GM19455 (cell line): ENCODE measurements around the gene TM4SF18.
"Not testable (repeated sequence)": the region's sequence is repeated elsewhere in the genome, so short reads cannot be mapped to it uniquely, and the experiment has no call there.

Experiments used
- ATAC-seq: cut with Tn5 transposase; IDR thresholded peaks from one replicate; pipeline ENCODE4 v1.9.1; 2021; ENCODE audit not compliant: unreplicated experiment

Gene TM4SF18

DNA sequence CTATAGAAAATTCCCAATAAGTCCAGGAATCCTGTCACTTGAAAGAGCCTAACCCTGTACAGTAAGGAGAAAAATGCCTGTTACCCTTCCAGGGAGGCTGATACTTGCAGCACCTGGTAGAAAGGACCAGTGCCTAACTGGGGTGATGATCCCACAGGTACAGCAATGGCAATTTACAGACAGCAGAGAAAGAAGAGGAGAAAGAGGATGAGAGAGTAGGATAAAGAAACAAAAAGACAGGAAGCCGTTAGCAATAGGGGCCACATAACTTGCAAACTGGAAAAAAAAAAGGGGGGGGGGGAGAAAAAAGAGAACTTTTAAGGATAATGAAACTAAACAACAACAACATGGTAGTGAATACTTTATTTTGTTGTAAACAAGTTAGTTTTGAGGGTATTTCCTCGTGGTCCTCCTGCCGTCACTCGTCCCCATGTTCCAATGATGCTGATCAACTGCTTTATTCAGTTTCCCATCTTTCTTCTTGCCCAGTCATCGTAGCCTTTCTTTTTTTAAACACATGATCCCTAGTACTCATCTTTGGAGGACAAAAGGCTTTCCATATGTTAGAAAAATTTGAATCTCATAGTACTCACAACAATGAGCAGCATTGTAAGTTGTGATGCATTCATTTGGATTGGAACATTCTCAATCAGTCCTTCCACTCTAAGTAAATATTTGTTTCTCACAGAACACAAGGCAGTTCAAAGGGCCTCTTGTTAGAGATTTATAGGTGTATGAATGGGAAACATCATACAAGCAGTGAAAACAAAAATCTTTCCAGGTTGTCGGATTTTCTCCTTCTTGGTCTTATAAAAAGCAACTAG lies 35.5 kb upstream of the TM4SF18 start:
- ATAC-seq, result no peak

GRCh38 chr3:149368201-149368673 lies 34.8 kb upstream of the TM4SF18 start:
- ATAC-seq, result no peak

DNA sequence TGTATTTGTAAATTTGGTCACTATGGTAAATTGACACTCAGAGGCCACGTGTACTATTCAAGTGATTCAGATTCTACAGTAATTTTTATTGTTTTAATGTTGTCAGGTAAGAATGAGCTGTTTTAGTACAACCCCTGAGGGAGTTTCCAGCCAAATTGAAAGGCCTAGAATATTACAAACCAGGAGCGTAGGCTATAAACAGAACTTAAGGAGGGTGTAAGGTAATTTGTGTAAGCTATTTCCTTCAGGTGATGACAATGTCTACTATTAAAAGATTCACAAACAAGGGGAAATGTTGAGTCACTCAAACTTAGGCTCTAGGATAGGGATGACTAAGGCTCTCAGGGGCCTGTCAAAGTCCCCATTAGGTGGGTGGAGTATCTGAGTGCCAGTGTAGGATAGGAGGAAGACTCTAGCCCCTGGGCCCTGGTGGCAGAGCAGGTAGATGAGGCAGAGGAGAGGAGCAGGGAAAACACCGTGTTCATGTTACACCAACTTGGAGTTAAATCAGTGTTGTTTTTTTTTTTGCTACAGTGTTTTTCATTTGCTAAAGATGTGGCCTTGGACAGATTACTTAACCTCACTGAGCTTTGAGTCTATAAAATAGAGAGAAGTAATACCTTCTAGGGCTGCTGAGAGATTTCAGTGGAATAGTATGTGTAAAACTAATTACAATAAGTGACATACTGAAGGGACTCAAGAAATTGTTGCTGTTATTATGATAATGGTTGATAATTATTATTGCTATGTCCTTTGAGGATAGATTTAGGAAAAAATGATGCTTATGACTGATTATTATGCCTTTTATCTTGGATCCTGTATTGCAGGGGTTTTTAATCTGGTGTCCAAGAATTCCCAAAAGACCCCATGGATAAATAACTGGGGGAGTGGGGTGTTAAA lies 33.8 kb upstream of the TM4SF18 start:
- ATAC-seq, result no peak

DNA sequence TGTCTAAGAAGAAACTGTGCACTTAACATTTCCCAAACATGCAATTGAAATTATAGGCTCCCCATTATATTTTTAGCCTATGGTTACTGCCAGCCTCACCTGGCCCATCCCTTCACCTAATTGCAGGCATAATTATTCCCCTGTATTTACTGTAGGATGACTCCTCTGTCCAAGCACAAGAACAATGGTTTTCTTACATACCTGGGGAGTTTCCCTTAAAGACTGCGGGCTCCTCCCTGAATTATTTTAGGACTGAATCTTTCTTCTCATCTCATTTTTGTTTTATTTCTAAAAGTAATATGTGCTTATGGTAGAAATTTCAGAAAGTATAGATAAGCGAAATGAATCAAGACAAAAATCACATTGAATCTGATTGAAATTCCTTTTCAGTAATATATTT lies 32.6 kb upstream of the TM4SF18 start:
- no peak for ATAC-seq

GRCh38 chr3:149364624-149365023 lies 31.2 kb upstream of the TM4SF18 start:
- no peak for ATAC-seq

- no peak for ATAC-seq
Observed at GRCh38 chr3:149363053-149363452, 29.6 kb upstream of the TM4SF18 start.

DNA sequence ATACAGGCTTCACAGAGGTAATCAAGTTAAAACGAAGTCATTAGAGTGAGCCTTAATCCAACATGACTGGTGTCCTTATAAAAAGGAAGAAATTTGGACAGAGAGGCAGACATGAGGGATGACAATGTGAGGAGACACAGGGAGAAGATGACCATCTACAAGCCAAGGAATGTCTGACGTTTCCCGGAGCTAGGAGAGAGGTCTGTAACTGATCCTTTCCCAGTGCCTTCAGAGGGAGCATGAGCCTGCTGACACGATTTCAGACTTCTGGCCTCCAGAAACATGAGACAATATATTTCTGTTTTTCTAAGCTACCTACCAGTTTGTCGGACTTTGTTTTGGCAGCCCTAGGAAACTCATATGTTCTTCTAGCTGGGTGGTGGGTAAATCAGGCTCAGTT lies 28.9 kb upstream of the TM4SF18 start:
- no peak for ATAC-seq

GRCh38 chr3:149356630-149357029 lies 23.2 kb upstream of the TM4SF18 start:
- ATAC-seq, result no peak

DNA sequence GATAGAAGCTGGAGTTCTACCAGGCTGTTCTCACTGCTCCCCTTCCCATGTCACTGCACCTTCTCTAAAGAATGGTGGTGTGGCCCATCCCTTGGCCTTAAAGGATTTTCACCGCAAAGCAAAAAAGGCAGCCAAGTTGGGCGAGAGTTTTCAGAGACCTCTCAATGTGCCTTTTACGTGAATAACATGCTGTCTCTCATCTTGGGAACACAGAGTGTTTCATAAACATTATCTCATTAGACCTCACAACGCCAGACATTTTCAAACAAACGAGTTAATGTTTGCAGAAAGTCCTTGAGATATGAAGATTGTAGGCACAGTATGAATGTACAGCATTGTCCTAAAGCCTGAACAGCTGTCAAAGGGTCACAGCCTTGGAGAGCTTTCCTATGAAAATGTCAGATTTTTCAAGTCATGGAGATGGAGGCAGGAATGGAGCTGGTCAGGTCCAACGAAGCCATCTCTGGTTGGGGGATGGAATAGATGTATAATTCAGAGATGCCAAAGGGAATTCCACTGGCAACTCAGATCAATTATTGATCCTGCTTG lies 22.7 kb upstream of the TM4SF18 start:
- ATAC-seq, result no peak

GRCh38 chr3:149353581-149354184 lies 20.2 kb upstream of the TM4SF18 start:
- no peak for ATAC-seq

- ATAC-seq, result peak; percentile 86
Observed at GRCh38 chr3:149352556-149352955, 19.1 kb upstream of the TM4SF18 start.

DNA sequence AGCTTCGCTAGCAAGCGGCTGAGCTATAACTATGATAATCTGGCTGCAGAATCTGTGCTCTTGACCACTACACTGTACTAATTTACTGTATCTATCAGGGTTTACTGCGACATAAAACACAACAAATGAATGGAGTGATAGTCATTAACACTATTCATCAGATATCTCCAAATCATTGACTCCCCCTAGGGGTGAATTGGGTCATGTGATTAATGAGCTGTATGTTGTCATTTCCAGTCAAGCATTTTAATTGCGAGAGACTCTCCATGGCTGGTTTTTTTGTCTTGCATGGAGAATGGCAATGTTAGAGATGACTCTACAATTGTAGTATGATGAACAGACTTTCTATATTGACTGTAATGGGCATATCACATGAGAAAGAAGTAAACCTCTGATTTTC lies 10.5 kb upstream of the TM4SF18 start:
- ATAC-seq, result no peak

GRCh38 chr3:149342413-149343380 lies 9.3 kb upstream of the TM4SF18 start:
- no peak for ATAC-seq

GRCh38 chr3:149340310-149340933 lies 7.0 kb upstream of the TM4SF18 start:
- ATAC-seq, result no peak

GRCh38 chr3:149339931-149340309 lies 6.5 kb upstream of the TM4SF18 start:
- no peak for ATAC-seq

DNA sequence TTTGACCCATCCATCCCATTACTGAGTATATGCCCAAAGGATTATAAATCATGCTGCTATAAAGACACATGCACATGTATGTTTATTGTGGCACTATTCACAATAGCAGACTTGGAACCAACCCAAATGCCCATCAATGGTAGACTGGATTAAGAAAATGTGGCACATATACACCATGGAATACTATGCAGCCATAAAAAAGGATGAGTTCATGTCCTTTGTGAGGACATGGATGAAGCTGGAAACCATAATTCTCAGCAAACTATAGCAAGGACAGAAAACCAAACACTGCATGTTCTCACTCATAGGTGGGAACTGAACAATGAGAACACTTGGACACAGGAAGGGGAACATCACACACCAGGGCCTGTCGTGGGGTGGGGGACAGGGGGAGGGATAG lies 4.0 kb upstream of the TM4SF18 start:
- ATAC-seq, result not testable (repeated sequence)

- no peak for ATAC-seq
Observed at GRCh38 chr3:149336925-149337324, 3.5 kb upstream of the TM4SF18 start.

DNA sequence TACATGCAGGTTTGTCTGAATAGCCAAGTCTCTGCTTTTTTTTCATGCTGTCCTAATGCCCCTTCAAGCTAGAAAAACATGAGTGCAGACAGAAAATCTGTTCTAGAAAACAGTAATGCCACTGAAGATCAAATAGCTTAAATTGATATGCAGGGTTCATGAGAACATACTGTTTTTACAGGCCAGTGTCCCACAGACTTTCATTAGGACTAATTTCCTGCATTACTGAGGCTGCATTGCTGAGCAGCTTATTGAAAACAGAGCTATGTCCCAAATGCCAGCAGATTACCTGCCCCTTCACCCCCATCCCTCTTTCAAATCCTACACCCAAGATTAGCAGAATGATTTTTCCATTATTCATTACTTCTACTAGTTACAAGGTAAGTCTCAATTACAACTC lies 665 bp downstream of the TM4SF18 start:
- ATAC-seq, result no peak

DNA sequence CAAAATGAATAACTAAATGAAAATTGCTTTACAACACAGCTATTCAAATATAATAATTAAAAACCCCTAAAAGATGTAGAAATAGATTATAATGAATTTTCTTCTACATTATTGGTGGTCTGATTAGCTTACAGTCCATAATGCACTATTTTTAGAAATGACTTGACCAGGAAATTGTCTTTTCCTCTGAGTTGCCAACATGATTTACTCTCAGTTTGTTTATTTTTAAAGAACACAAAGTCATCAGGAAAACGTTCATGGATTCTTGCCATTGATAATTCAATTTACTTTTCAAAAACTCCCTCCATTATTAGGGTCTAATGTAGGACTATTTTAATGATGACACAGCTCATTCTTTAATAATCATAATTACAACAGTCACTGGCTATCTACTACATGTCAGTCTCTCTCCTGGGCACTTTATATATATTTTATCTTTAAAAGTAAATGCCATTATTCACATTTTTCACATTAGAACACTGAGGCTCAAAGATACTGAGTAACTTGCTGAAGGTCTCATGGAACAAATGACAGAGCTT lies 1.1 kb downstream of the TM4SF18 start:
- ATAC-seq, result no peak
